Stimulated activated naive CD8-positive, alpha-beta T cell treated with anti-CD3 and anti-CD28 coated beads, Interleukin-15, Interleukin-2, amounts not matched to agents 100 U/mL and 50 U/mL, for 24 hours (primary cell): ENCODE results near the gene GGT5.
"Not testable (repeated sequence)": the region's sequence is repeated elsewhere in the genome, so short reads cannot be mapped to it uniquely, and the experiment has no call there.

Experiments used
- ATAC-seq: fragments of 150-1000 bp; cut with Tn5 transposase; one replicate; pipeline ENCODE4 v1.10.0; 2021
- DNase-seq: peaks from one replicate; pipeline ENCODE4 v3.0.0; 2021

The GGT5 gene

GRCh38 chr22:24232725-24233124 lies 12.2 kb downstream of the GGT5 start:
- ATAC-seq, result no peak

GRCh38 chr22:24232124-24232523 lies 12.8 kb downstream of the GGT5 start:
- no peak for ATAC-seq
- no peak for DNase-seq

More at GRCh38 chr22:24232725-24233124, 12.2 kb downstream of the GGT5 start:
- no peak for DNase-seq

GRCh38 chr22:24231706-24232105 lies 13.2 kb downstream of the GGT5 start:
- DNase-seq, result no peak
- no peak for ATAC-seq

- ATAC-seq (peak; percentile 57), DNase-seq (peak; percentile 82)
These were observed 13.8 kb downstream of the GGT5 start for GRCh38 chr22:24230911-24231656.

- ATAC-seq, result no peak
- DNase-seq, result no peak
These were observed 18.9 kb downstream of the GGT5 start for GRCh38 chr22:24225951-24226350.

GRCh38 chr22:24225044-24225601 lies 19.8 kb downstream of the GGT5 start:
- ATAC-seq (no peak), DNase-seq (no peak)

- no peak for ATAC-seq
- DNase-seq, result no peak
These were observed 20.4 kb downstream of the GGT5 start for GRCh38 chr22:24224468-24224867.

GRCh38 chr22:24219750-24220149 lies 25.1 kb downstream of the GGT5 start:
- ATAC-seq, result no peak

GRCh38 chr22:24217384-24217783 lies 27.5 kb downstream of the GGT5 start:
- DNase-seq (no peak), ATAC-seq (no peak)

More at GRCh38 chr22:24219750-24220149, 25.1 kb downstream of the GGT5 start:
- DNase-seq, result no peak

GRCh38 chr22:24216541-24217209 lies 28.2 kb downstream of the GGT5 start:
- DNase-seq (peak; percentile 32), ATAC-seq (peak; percentile 93)

GRCh38 chr22:24214467-24215285 lies 30.2 kb downstream of the GGT5 start:
- DNase-seq (no peak), ATAC-seq (no peak)

GRCh38 chr22:24213111-24213510 lies 31.8 kb downstream of the GGT5 start:
- not testable (repeated sequence) for ATAC-seq, DNase-seq

GRCh38 chr22:24211716-24212115 lies 33.2 kb downstream of the GGT5 start:
- not testable (repeated sequence) for ATAC-seq

GRCh38 chr22:24210409-24210808 lies 34.5 kb downstream of the GGT5 start:
- DNase-seq, ATAC-seq: not testable (repeated sequence)

More at GRCh38 chr22:24211716-24212115, 33.2 kb downstream of the GGT5 start:
- not testable (repeated sequence) for DNase-seq

- ATAC-seq, result no peak
- DNase-seq, result no peak
These were observed 35.2 kb downstream of the GGT5 start for GRCh38 chr22:24209687-24210086.

- ATAC-seq (no peak), DNase-seq (no peak)
These were observed 35.9 kb downstream of the GGT5 start for GRCh38 chr22:24209016-24209415.

- ATAC-seq (no peak), DNase-seq (no peak)
These were observed 36.7 kb downstream of the GGT5 start for GRCh38 chr22:24208012-24208749.

GRCh38 chr22:24207264-24208011 lies 37.4 kb downstream of the GGT5 start:
- DNase-seq (no peak), ATAC-seq (no peak)

GRCh38 chr22:24206460-24207263 lies 38.2 kb downstream of the GGT5 start:
- not testable (repeated sequence) for DNase-seq, ATAC-seq
